ENCODE results near the gene DNAH2. TPM values are rescaled to one million over a fixed set of nuclear protein-coding genes. Genes with fewer than 3 reads are reported as not detected.

DNAH2 gene
- total RNA-seq, 3 donors from 2014 or later: 0.16 to 1.5 (median 0.98) TPM

DNA sequence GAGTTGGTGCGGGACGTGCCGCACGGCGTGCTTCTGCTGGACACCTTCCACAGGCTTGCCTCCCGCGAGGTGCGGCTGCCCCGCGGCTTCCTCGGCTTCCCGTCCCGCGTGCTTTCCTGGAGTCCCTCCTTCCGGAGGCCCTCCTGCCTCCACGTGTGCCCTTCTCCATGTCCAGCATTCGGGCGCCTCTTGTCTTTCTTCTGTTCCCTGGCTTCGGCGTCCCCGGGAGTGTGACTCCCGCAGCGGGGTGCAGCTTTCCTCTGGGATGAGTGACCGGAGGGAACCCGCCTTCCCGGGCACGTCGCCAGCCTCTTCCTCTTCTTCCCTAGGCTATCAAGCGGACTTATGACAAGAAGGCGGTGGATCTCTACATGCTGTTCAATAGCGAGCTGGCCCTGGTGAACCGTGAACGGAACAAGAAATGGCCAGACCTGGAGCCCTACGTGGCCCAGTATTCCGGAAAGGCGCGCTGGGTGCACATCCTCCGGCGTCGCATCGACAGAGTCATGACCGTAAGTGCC lies 23.0 kb downstream of the DNAH2 start:
- no peaks in the 10 kb centered on the region for H3K9me3 ChIP-seq
- peak overlapping the region; percentile 1 to 61 (median 31) for H3K4me3 ChIP-seq
- peak overlapping the region in 1 of 2 donors; percentile 19 for H3K27ac ChIP-seq
- intact Hi-C loops (cut with DNase I; ENCODE audit: low total_unique reads): no loop called here
- TF ChIP-seq, protein P1, sequence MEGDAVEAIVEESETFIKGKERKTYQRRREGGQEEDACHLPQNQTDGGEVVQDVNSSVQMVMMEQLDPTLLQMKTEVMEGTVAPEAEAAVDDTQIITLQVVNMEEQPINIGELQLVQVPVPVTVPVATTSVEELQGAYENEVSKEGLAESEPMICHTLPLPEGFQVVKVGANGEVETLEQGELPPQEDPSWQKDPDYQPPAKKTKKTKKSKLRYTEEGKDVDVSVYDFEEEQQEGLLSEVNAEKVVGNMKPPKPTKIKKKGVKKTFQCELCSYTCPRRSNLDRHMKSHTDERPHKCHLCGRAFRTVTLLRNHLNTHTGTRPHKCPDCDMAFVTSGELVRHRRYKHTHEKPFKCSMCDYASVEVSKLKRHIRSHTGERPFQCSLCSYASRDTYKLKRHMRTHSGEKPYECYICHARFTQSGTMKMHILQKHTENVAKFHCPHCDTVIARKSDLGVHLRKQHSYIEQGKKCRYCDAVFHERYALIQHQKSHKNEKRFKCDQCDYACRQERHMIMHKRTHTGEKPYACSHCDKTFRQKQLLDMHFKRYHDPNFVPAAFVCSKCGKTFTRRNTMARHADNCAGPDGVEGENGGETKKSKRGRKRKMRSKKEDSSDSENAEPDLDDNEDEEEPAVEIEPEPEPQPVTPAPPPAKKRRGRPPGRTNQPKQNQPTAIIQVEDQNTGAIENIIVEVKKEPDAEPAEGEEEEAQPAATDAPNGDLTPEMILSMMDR (IDR thresholded peaks at IDR 0.05): no peak
- TF ChIP-seq POLR2AphosphoS5 (IDR thresholded peaks at IDR 0.05) (no peak), POLR2A (IDR thresholded peaks at IDR 0.05) (no peak)
- no peaks in the 10 kb centered on the region for H3K36me3 ChIP-seq
- H3K27me3 ChIP-seq: no peaks in the 10 kb centered on the region
- no peaks in the 10 kb centered on the region for H3K4me1 ChIP-seq
- DNase-seq (ENCODE audit: low spot score in 2 of 2): no peak

DNA sequence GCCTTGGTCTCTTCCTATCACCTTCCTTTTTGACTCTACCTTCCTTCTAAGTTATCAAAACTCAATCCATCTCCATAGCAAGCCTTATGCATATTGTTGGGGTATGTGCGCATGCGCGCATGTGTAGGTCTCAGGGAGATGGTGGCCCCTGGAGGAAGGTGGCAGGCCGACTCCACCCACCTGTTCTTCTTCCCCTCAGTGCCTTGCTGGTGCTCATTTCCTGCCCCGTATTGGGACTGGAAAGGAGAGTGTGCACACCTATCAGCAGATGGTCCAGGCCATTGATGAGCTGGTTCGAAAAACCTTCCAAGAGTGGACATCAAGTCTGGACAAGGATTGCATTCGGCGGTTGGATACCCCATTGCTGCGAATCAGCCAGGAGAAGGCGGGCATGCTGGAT lies 25.2 kb downstream of the DNAH2 start:
- TF ChIP-seq, protein P1 (IDR thresholded peaks at IDR 0.05): no peak
- no peak for TF ChIP-seq POLR2A (IDR thresholded peaks at IDR 0.05)
- no peak for TF ChIP-seq POLR2AphosphoS5 (IDR thresholded peaks at IDR 0.05)
- DNase-seq (ENCODE audit: low spot score in 2 of 2): no peak
- H3K9me3 ChIP-seq: no peaks in the 10 kb centered on the region
- H3K27me3 ChIP-seq: no peaks in the 10 kb centered on the region
- H3K27ac ChIP-seq: no peak overlapping the region
- intact Hi-C loops (cut with DNase I; ENCODE audit: low total_unique reads): no loop called here
- no peak overlapping the region for H3K4me3 ChIP-seq
- no peaks in the 10 kb centered on the region for H3K4me1 ChIP-seq
- no peaks in the 10 kb centered on the region for H3K36me3 ChIP-seq

GRCh38 chr17:7744416-7744815 lies 26.9 kb downstream of the DNAH2 start:
- TF ChIP-seq POLR2A (IDR thresholded peaks at IDR 0.05): no peak
- TF ChIP-seq, protein P1 (IDR thresholded peaks at IDR 0.05): no peak
- no peak for TF ChIP-seq POLR2AphosphoS5 (IDR thresholded peaks at IDR 0.05)
- Histone ChIP-seq H3K27ac (no peak overlapping the region), H3K9me3 (no peaks in the 10 kb centered on the region), H3K27me3 (no peaks in the 10 kb centered on the region), H3K4me3 (no peak overlapping the region), H3K4me1 (no peaks in the 10 kb centered on the region), H3K36me3 (no peaks in the 10 kb centered on the region)
- intact Hi-C loops (cut with DNase I; ENCODE audit: low total_unique reads): no loop called here
- no peak for DNase-seq (ENCODE audit: low spot score in 2 of 2)

GRCh38 chr17:7745748-7746470 lies 28.4 kb downstream of the DNAH2 start:
- Histone ChIP-seq H3K9me3 (no peaks in the 10 kb centered on the region), H3K36me3 (no peaks in the 10 kb centered on the region), H3K27me3 (no peaks in the 10 kb centered on the region), H3K4me3 (no peak overlapping the region), H3K4me1 (no peaks in the 10 kb centered on the region), H3K27ac (no peak overlapping the region)
- DNase-seq (ENCODE audit: low spot score in 2 of 2): peak in 1 of 2 donors; percentile 34
- no peak for TF ChIP-seq POLR2AphosphoS5 (IDR thresholded peaks at IDR 0.05)
- TF ChIP-seq POLR2A (IDR thresholded peaks at IDR 0.05): no peak
- TF ChIP-seq, protein P1 (IDR thresholded peaks at IDR 0.05): no peak
- intact Hi-C loops (cut with DNase I; ENCODE audit: low total_unique reads): no loop called here

- Histone ChIP-seq H3K27me3 (no peaks in the 10 kb centered on the region), H3K27ac (peak overlapping the region in 1 of 2 donors; percentile 29), H3K4me3 (no peak overlapping the region), H3K9me3 (no peaks in the 10 kb centered on the region), H3K36me3 (no peaks in the 10 kb centered on the region), H3K4me1 (no peaks in the 10 kb centered on the region)
- DNase-seq (ENCODE audit: low spot score in 2 of 2): no peak
- no peak for TF ChIP-seq POLR2AphosphoS5 (IDR thresholded peaks at IDR 0.05)
- TF ChIP-seq, protein P1 (IDR thresholded peaks at IDR 0.05): no peak
- intact Hi-C loops (cut with DNase I; ENCODE audit: low total_unique reads): no loop called here
Observed at GRCh38 chr17:7747635-7748071, 30.1 kb downstream of the DNAH2 start.

Data from breast epithelium (tissue), 4 donors.